EL (cell line): ENCODE data around the gene PERM1.
"Not testable (repeated sequence)": the region's sequence is repeated elsewhere in the genome, so short reads cannot be mapped to it uniquely, and the experiment has no call there.

Experiments
- DNase-seq: peaks from one replicate; pipeline ENCODE4 v3.0.0-alpha.2; 2016

The PERM1 gene

GRCh38 chr1:978069-978834 is 3.6 kb downstream of the PERM1 start:
- DNase-seq: no peak

- DNase-seq: not testable (repeated sequence)
Measured at GRCh38 chr1:976791-977190, 5.1 kb downstream of the PERM1 start.

GRCh38 chr1:975896-976683 is 5.8 kb downstream of the PERM1 start:
- DNase-seq: peak; percentile 78

GRCh38 chr1:975365-975764 is 6.5 kb downstream of the PERM1 start:
- DNase-seq: no peak

GRCh38 chr1:974687-975328 is 7.1 kb downstream of the PERM1 start:
- DNase-seq: no peak

GRCh38 chr1:974293-974640 is 7.6 kb downstream of the PERM1 start:
- no peak for DNase-seq

GRCh38 chr1:973459-974292 is 8.2 kb downstream of the PERM1 start:
- DNase-seq: no peak

- no peak for DNase-seq
Measured at GRCh38 chr1:972726-973458, 9.0 kb downstream of the PERM1 start.

GRCh38 chr1:971751-972506 is 10.0 kb downstream of the PERM1 start:
- DNase-seq: no peak

- DNase-seq: no peak
Measured at GRCh38 chr1:970973-971730, 10.7 kb downstream of the PERM1 start.

GRCh38 chr1:970242-970972 is 11.5 kb downstream of the PERM1 start:
- DNase-seq: no peak

GRCh38 chr1:969260-969855 is 12.5 kb downstream of the PERM1 start:
- DNase-seq: no peak

- DNase-seq: no peak
Measured at GRCh38 chr1:967466-968343, 14.2 kb downstream of the PERM1 start.

GRCh38 chr1:966704-967300 is 15.1 kb downstream of the PERM1 start:
- peak; percentile 80 for DNase-seq

GRCh38 chr1:966135-966703 is 15.7 kb downstream of the PERM1 start, which contains the start of gene PLEKHN1:
TSS of gene PLEKHN1 (plus strand) at chr1:966482. CDS start at chr1:966532, 50 bp downstream.
- DNase-seq: peak; percentile 80

- DNase-seq: no peak
Measured at GRCh38 chr1:965526-966134, 16.3 kb downstream of the PERM1 start.
